Measurements from ENCODE around the gene ABT1. TPM values are rescaled to one million over a fixed set of nuclear protein-coding genes. Genes with fewer than 3 reads are reported as not detected.

The ABT1 gene
- total and polyA plus RNA-seq, 11 donors = 7.1 to 12.0 (median 8.2) TPM

DNA sequence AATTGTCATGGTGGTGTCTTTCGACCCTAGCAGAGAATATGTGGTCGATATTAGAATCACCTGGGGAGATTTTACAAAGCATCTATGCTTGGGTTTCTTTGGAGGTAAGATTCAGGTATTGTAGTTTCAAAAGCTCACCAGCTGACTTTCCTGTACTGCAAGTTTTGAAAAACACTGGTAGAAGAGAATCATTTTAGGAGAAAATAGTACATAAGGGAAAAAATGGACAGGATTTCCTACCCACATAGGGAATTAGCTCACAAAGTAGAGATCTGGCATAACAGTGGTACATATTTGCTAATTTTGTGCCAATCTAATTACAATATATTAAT, 27.4 kb upstream of the ABT1 start:
- TF ChIP-seq, protein P1, sequence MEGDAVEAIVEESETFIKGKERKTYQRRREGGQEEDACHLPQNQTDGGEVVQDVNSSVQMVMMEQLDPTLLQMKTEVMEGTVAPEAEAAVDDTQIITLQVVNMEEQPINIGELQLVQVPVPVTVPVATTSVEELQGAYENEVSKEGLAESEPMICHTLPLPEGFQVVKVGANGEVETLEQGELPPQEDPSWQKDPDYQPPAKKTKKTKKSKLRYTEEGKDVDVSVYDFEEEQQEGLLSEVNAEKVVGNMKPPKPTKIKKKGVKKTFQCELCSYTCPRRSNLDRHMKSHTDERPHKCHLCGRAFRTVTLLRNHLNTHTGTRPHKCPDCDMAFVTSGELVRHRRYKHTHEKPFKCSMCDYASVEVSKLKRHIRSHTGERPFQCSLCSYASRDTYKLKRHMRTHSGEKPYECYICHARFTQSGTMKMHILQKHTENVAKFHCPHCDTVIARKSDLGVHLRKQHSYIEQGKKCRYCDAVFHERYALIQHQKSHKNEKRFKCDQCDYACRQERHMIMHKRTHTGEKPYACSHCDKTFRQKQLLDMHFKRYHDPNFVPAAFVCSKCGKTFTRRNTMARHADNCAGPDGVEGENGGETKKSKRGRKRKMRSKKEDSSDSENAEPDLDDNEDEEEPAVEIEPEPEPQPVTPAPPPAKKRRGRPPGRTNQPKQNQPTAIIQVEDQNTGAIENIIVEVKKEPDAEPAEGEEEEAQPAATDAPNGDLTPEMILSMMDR (IDR thresholded peaks at IDR 0.05) = no peak
- no peak for TF ChIP-seq POLR2A (IDR thresholded peaks at IDR 0.05)
- intact Hi-C loops (cut with DNase I) = loop anchor here in 3 of 10 donors (2.0 to 10.0 kb wide), 4 partner anchors 15 to 225 kb away; no protein-coding TSS in a partner anchor
- no peak for ATAC-seq
- Histone ChIP-seq H3K9me3 (no peaks in the 10 kb centered on the region), H3K4me1 (peaks cover 0 to 22% (median 2%) of the 10 kb centered on the region in 12 donors), H3K4me3 (peak overlapping the region in 9 of 12 donors; percentile 20 to 68 (median 58)), H3K27ac (peak overlapping the region in 1 of 12 donors; percentile 69), H3K36me3 (no peaks in the 10 kb centered on the region), H3K27me3 (no peaks in the 10 kb centered on the region)
- DNase-seq = no peak
- 5 to 18% (median 15%) methylated on average over 2 of the region's 2 CpGs for WGBS, 4 donors

DNA sequence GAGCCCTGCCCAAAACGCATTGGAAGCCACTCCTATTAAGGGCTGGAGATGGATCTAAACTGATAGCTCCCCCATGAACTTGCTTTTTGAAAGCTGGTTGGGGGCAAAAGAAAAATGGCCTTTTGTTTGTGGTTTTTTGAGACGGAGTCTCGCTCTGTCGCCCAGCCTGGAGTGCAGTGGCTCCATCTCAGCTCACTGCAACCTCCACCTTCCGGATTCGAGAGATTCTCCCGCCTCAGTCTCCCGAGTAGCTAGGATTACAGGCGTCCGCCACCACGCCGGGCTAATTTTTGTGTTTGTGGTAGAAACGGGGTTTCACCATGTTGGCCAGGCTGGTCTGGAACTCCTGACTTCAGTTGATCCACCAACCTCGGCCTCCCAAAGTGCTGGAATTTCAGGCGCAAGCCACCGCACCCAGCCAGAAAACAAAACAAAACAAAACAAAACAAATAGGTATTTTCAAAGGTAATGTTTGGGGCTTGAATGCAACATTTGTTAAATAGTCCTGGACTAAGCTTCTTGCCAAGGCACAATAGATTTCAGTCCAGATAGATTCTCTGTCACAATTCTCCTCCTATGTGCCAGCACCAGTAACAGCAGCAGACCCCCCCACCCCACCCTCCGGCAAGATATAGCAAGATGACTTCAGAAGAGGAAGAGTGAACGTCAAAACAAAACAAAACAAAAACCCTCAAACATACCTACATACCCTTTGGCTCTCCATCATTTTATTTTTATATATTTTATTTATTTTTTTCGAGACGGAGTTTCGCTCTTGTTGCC, 26.5 kb upstream of the ABT1 start:
- peaks cover 0 to 22% (median 2%) of the 10 kb centered on the region in 12 donors for H3K4me1 ChIP-seq
- H3K27ac ChIP-seq = no peak overlapping the region
- TF ChIP-seq, protein P1 (IDR thresholded peaks at IDR 0.05) = no peak
- no peak for TF ChIP-seq POLR2A (IDR thresholded peaks at IDR 0.05)
- intact Hi-C loops (cut with DNase I) = loop anchor here in 4 of 10 donors (5.0 to 10.0 kb wide), 4 partner anchors 33 to 1185 kb away; partner anchors contain the start of gene HMGN4 (in 2 of the 4)
- DNase-seq = no peak
- H3K27me3 ChIP-seq = no peaks in the 10 kb centered on the region
- no peaks in the 10 kb centered on the region for H3K9me3 ChIP-seq
- no peak for ATAC-seq
- H3K36me3 ChIP-seq = no peaks in the 10 kb centered on the region
- WGBS, 4 donors = 79 to 84% (median 82%) methylated on average over 21 of the region's 21 CpGs
- H3K4me3 ChIP-seq = no peak overlapping the region

DNA sequence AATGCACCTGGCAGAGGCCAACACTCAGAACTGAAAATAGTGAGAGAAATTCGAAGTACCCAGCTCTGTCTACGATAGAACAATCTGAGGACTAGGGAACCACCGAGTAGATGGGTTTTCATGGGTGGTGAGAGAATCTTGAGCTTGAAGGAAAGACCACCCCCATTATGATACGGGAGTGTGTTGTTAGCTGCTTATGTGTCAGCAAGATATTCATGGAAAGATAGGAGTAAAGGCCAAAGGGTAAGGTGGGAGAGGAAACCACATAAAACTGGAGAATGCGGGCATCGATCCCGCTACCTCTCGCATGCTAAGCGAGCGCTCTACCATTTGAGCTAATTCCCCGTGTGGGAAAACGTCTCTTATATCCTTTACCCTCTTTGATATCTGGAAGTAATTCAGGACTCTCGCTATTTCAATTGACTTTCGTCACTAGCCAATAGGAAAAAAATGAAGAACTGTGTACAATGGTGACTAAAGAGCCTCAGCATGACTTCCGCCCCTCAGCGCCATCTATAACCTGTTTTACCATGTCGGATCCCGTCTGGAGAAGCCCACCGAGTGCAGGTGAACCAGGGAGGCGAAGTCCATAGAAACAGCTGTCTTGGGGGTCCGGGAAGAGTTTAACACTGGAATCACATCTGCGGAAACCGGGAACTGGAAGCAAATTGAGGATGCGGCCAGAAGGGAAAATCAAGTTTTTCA, 25.0 kb upstream of the ABT1 start:
- peak in 4 of 5 donors; percentile 37 to 55 (median 45) for DNase-seq
- intact Hi-C loops (cut with DNase I) = loop anchor here in 5 of 10 donors (1.0 to 10.0 kb wide), 7 partner anchors 23 to 1183 kb away; partner anchors contain the start of gene HMGN4 (in 2 of the 5)
- WGBS, 4 donors = 4 to 7% (median 6%) methylated on average over 24 of the region's 24 CpGs

More for the DNA sequence above, 25.0 kb upstream of the ABT1 start:
- ATAC-seq = peak; percentile 59 to 86 (median 77)
- Histone ChIP-seq H3K36me3 (no peaks in the 10 kb centered on the region), H3K4me1 (peaks cover 0 to 26% (median 4%) of the 10 kb centered on the region in 12 donors), H3K4me3 (peak overlapping the region; percentile 11 to 67 (median 54)), H3K9me3 (no peaks in the 10 kb centered on the region), H3K27ac (peak overlapping the region in 11 of 12 donors; percentile 19 to 75 (median 48)), H3K27me3 (no peaks in the 10 kb centered on the region)
- TF ChIP-seq, protein P1 (IDR thresholded peaks at IDR 0.05) = no peak
- no peak for TF ChIP-seq POLR2A (IDR thresholded peaks at IDR 0.05)

Data from heart left ventricle (tissue), 16 donors.